ENCODE results near the gene SNX30. TPM values are rescaled to one million over a fixed set of nuclear protein-coding genes. Genes with fewer than 3 reads are reported as not detected.

SNX30 gene
- total RNA-seq, 1 experiment from 2014 or later, result 12.7 TPM

- intact Hi-C loops (cut with micrococcal nuclease), result no loop called here
- H2AFZ ChIP-seq (ENCODE audit: low read depth, low read length, poor library complexity, severe bottlenecking), result no peak overlapping the region
- H3K36me3 ChIP-seq (ENCODE audit: control insufficient read depth in 1 of 2, insufficient read depth in 2 of 2, low read length in 2 of 2), result no peaks in the 10 kb centered on the region
- DNase-seq (ENCODE audit: low read depth, low spot score) (no peak), ATAC-seq (no peak)
- ChIA-PET POLR2A (no interaction called here), CTCF (interaction anchor here (1.1 to 1.8 kb wide), 2 partner anchors 9 to 36 kb away, joined by 3 to 5 read pairs; no protein-coding TSS in a partner anchor), RAD21 (ENCODE audit: low non-redundant PET in 1 of 2, low total read pairs in 2 of 2, uncharacterized antibody in 2 of 2, unreplicated experiment in 2 of 2) (no interaction called here)
- no peak overlapping the region for H3K4me2 ChIP-seq (ENCODE audit: low read length)
- H3K9ac ChIP-seq (ENCODE audit: low read length), result no peak overlapping the region
- H3K27ac ChIP-seq (ENCODE audit: low read depth, low read length), result no peak overlapping the region
- no peaks in the 10 kb centered on the region for H3K9me2 ChIP-seq (ENCODE audit: insufficient read depth)
- H4K20me1 ChIP-seq (ENCODE audit: insufficient read depth), result no peaks in the 10 kb centered on the region
- H3K9me3 ChIP-seq (ENCODE audit: control insufficient read depth in 1 of 2, insufficient read depth in 1 of 2, low read depth in 1 of 2, low read length in 2 of 2), result no peaks in the 10 kb centered on the region
- peaks cover 10% of the 10 kb centered on the region for H3K79me2 ChIP-seq (ENCODE audit: insufficient read depth, low read length)
- TF ChIP-seq ZBTB33 (IDR thresholded peaks at IDR 0.05; ENCODE audit: extremely low read depth, insufficient replicate concordance, low read length), result no peak
- no peak for TF ChIP-seq ZFX (IDR thresholded peaks at IDR 0.05)
- TF ChIP-seq POLR2A (IDR thresholded peaks at IDR 0.05; ENCODE audit: borderline replicate concordance, extremely low read depth, insufficient read depth, insufficient read length), result no peak
- no peak for TF ChIP-seq FOSL1 (IDR thresholded peaks at IDR 0.05; ENCODE audit: low read depth)
- no peak for TF ChIP-seq TCF7L2 (IDR thresholded peaks at IDR 0.05; ENCODE audit: borderline replicate concordance, extremely low read depth, insufficient read depth, insufficient read length)
- no peak for TF ChIP-seq ZNF274 (IDR thresholded peaks at IDR 0.05; ENCODE audit: low read depth, low read length)
- no peak for TF ChIP-seq SIN3A (IDR thresholded peaks at IDR 0.05; ENCODE audit: low read depth)
- TF ChIP-seq JUND (IDR thresholded peaks at IDR 0.05), result no peak
- TF ChIP-seq CEBPB (IDR thresholded peaks at IDR 0.05; ENCODE audit: low read depth), result no peak
- TF ChIP-seq ATF3 (IDR thresholded peaks at IDR 0.05), result no peak
- no peak for TF ChIP-seq EGR1 (IDR thresholded peaks at IDR 0.05; ENCODE audit: low read depth)
- TF ChIP-seq RAD21 (IDR thresholded peaks at IDR 0.05; ENCODE audit: low read depth), result no peak
- TF ChIP-seq REST (IDR thresholded peaks at IDR 0.05; ENCODE audit: low read depth), result no peak
- no peak for TF ChIP-seq SP1 (IDR thresholded peaks at IDR 0.05; ENCODE audit: low read depth)
- no peak for TF ChIP-seq YY1 (IDR thresholded peaks at IDR 0.05; ENCODE audit: extremely low read depth, insufficient replicate concordance, low read depth, low read length)
- TF ChIP-seq ELF1 (IDR thresholded peaks at IDR 0.05; ENCODE audit: borderline replicate concordance, low read depth), result no peak
- TF ChIP-seq EZH2phosphoT487 (IDR thresholded peaks at IDR 0.05; ENCODE audit: borderline replicate concordance), result no peak
- TF ChIP-seq CBX3 (IDR thresholded peaks at IDR 0.05; ENCODE audit: low read depth), result no peak
- no peak for TF ChIP-seq POLR2AphosphoS5 (IDR thresholded peaks at IDR 0.05; ENCODE audit: low read depth, low read length)
- TF ChIP-seq SRF (IDR thresholded peaks at IDR 0.05; ENCODE audit: low read depth), result no peak
- BruUV-seq (replicated peaks), result no TSS peak
- no peak overlapping the region for H3K4me3 ChIP-seq (replicated peaks in 1 of 2; ENCODE audit: low read depth in 1 of 2, low read length in 2 of 2)
- no peaks in the 10 kb centered on the region for H3K27me3 ChIP-seq (ENCODE audit: insufficient read depth, low read length)
- H3K4me1 ChIP-seq (ENCODE audit: control insufficient read depth in 1 of 2, insufficient read depth in 2 of 2, low read length in 2 of 2), result peaks cover 3 to 25% of the 10 kb centered on the region in 2 experiments; a peak in 2 of 4 replicates
Observed at GRCh38 chr9:112783551-112783954, 33.0 kb downstream of the SNX30 start.
